Panc1 (cell line): ENCODE measurements around the gene PRPSAP2. TPM values are rescaled to one million over a fixed set of nuclear protein-coding genes. Genes with fewer than 3 reads are reported as not detected.
"Not testable (repeated sequence)": the region's sequence is repeated elsewhere in the genome, so short reads cannot be mapped to it uniquely, and the experiment has no call there.

Source experiments
- ATAC-seq: fragments of 200-7000 bp; cut with Tn5 transposase; 2 replicates; pipeline ENCODE4 v1.9.1; 2020; ENCODE audit warnings: mild to moderate bottlenecking, moderate library complexity
- BruUV-seq: library from RNA; stranded (reverse); fragments of 400-500 nt; replicated peaks from 2 replicates; lab custom pipeline; 2021; lab: Mats Ljungman, UMichigan
- CTCF ChIA-PET: fragments of 300-600 bp; sonication (Branson Sonifier 250); formaldehyde crosslinking; loops from one replicate; lab custom pipeline; 2022; ENCODE audit warnings: antibody characterized with exemption; lab: Charles Lee
- POLR2A ChIA-PET: fragments of 300-600 bp; sonication (Branson Sonifier 250); formaldehyde crosslinking; loops from one replicate; lab custom pipeline; 2022; ENCODE audit warnings: antibody characterized with exemption; lab: Charles Lee
- DNase-seq: peaks from one replicate; pipeline ENCODE4 v3.0.0-alpha.2; 2010; ENCODE audit warnings: low read depth, low spot score
- H3K27ac ChIP-seq: 2 replicates; pipeline ENCODE4 v1.5.1; 2011; ENCODE audit warnings: mild to moderate bottlenecking, low read length, inconsistent platforms
- H3K27me3 ChIP-seq: fragments of 200-500 bp; sonication (Bioruptor generic); 2 replicates; pipeline ENCODE4 v1.6.0; 2014; ENCODE audit warnings: low read length, inconsistent platforms; ENCODE audit not compliant: control insufficient read depth, insufficient read depth
- H3K36me3 ChIP-seq: fragments of 200-500 bp; sonication (Bioruptor generic); 2 replicates; pipeline ENCODE4 v1.5.1; 2014; ENCODE audit warnings: inconsistent platforms, mild to moderate bottlenecking, low read length, moderate library complexity; ENCODE audit not compliant: control insufficient read depth, insufficient read depth
- H3K4me1 ChIP-seq: 2 replicates; pipeline ENCODE4 v1.5.1; 2011; ENCODE audit warnings: inconsistent platforms, mild to moderate bottlenecking, low read length, moderate library complexity; ENCODE audit not compliant: control insufficient read depth, insufficient read depth
- H3K4me3 ChIP-seq, 2 experiments: 2 replicates each; pipeline ENCODE4 v1.5.1; 2011 to 2012; ENCODE audit warnings: low read depth in 2 of 2, low read length in 2 of 2, mild to moderate bottlenecking in 2 of 2, inconsistent platforms in 1 of 2, moderate library complexity in 1 of 2
- H3K9me3 ChIP-seq: fragments of 200-500 bp; sonication (Bioruptor generic); 2 replicates; pipeline ENCODE4 v1.5.1; 2014; ENCODE audit warnings: low read depth, mild to moderate bottlenecking, inconsistent platforms, low read length, moderate library complexity; ENCODE audit not compliant: control insufficient read depth, insufficient read depth
- POLR2AphosphoS5 ChIP-seq: IDR thresholded peaks from 2 replicates; pipeline ENCODE4 v1.6.1; 2012; ENCODE audit warnings: mild to moderate bottlenecking, low read depth, low read length, moderate library complexity
- SIN3A ChIP-seq: IDR thresholded peaks from 2 replicates; pipeline ENCODE4 v1.6.1; 2012; ENCODE audit warnings: low read depth, mild to moderate bottlenecking, low read length, moderate library complexity, borderline replicate concordance; ENCODE audit not compliant: insufficient read depth
- TCF7L2 ChIP-seq: IDR thresholded peaks from 2 replicates; pipeline ENCODE4 v1.6.1; 2011; ENCODE audit warnings: mild to moderate bottlenecking, low read depth, low read length, inconsistent platforms
- in situ Hi-C: cut with HindIII; loops from 2 replicates; pipeline ENCODE4 v1.10.0; 2016; ENCODE audit warnings: low sequenced_read_pairs, low pct_unique_long_range_greater_than_20kb
- intact Hi-C: fragments of 100-400 bp; cut with micrococcal nuclease; formaldehyde crosslinking; loops from one replicate; pipeline ENCODE4 v1.10.0; 2022; ENCODE audit not compliant: unreplicated experiment
- total RNA-seq: library from RNA; stranded (reverse); gene quantifications from one replicate; pipeline ENCODE4 v1.2.1, GENCODE V29; 2021; ENCODE audit not compliant: unreplicated experiment
- TF ChIP-seq, protein P1 (sequence below): fragments of 450-650 bp; IDR thresholded peaks from 2 replicates; pipeline ENCODE4 v1.5.1; 2017; ENCODE audit warnings: mild to moderate bottlenecking
- TF ChIP-seq, protein P2 (sequence below), 2 experiments: IDR thresholded peaks; 2 replicates each; pipeline ENCODE4 v1.6.1; 2011 to 2012; ENCODE audit warnings: low read depth in 2 of 2, control low read depth in 1 of 2, low read length in 1 of 2, mild to moderate bottlenecking in 1 of 2, moderate library complexity in 1 of 2; ENCODE audit not compliant: insufficient read depth in 1 of 2

Gene PRPSAP2
- total RNA-seq, 1 experiment from 2014 or later: 25.3 TPM

DNA sequence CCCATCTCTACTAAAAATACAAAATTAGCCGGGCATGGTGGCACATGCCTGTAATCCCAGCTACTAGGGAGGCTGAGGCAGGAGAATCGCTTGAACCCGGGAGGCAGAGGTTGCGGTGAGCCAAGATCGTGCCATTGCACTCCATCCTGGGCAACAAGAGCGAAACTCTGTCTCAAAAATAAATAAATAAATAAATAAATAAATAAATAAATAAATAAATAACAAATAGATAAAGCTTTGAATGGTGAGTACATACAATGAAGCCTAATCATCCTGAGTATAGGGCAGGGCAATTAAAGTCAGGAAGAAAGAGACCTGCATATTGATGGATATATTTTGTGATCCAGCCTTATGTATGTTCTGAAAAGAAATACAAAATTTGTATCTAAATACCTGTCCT is 98.1 kb downstream of the PRPSAP2 start:
- CTCF ChIA-PET: not testable (repeated sequence)

DNA sequence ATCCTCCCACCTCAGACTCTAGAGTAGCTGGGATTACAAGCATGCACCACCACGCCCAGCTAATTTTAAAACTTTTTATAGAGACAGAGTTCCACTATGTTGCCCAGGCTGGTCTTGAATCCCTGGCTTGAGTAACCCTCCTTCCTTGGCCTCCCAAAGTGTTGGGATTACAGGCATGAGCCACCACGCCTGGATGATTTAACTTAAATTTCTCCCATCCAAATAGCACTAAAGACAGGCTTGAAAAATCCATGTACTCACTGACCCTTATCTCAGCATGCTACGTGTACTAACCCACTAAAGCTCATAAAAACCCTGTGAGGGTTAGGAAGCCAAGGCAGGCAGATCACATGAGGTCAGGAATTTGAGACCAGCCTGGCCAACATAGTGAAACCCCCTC is 98.7 kb downstream of the PRPSAP2 start:
- no peaks in the 10 kb centered on the region for H3K27me3 ChIP-seq
- no peak overlapping the region for H3K27ac ChIP-seq
- ATAC-seq (no peak), DNase-seq (no peak)
- POLR2A ChIA-PET: no interaction called here
- TF ChIP-seq, protein P1, sequence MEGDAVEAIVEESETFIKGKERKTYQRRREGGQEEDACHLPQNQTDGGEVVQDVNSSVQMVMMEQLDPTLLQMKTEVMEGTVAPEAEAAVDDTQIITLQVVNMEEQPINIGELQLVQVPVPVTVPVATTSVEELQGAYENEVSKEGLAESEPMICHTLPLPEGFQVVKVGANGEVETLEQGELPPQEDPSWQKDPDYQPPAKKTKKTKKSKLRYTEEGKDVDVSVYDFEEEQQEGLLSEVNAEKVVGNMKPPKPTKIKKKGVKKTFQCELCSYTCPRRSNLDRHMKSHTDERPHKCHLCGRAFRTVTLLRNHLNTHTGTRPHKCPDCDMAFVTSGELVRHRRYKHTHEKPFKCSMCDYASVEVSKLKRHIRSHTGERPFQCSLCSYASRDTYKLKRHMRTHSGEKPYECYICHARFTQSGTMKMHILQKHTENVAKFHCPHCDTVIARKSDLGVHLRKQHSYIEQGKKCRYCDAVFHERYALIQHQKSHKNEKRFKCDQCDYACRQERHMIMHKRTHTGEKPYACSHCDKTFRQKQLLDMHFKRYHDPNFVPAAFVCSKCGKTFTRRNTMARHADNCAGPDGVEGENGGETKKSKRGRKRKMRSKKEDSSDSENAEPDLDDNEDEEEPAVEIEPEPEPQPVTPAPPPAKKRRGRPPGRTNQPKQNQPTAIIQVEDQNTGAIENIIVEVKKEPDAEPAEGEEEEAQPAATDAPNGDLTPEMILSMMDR: no peak
- TF ChIP-seq TCF7L2: no peak
- H3K4me1 ChIP-seq: peaks cover 4% of the 10 kb centered on the region; the same call in 1 of the 2 replicates
- CTCF ChIA-PET: no interaction called here
- intact Hi-C loops (no loop called here), in situ Hi-C loops (no loop called here)
- no peaks in the 10 kb centered on the region for H3K9me3 ChIP-seq
- H3K4me3 ChIP-seq: no peak overlapping the region
- no TSS peak for BruUV-seq
- no peaks in the 10 kb centered on the region for H3K36me3 ChIP-seq

More for the DNA sequence above, 98.1 kb downstream of the PRPSAP2 start:
- H3K36me3 ChIP-seq, DNase-seq, H3K4me1 ChIP-seq, in situ Hi-C loops, ATAC-seq, H3K9me3 ChIP-seq, H3K27ac ChIP-seq, intact Hi-C loops, H3K27me3 ChIP-seq, H3K4me3 ChIP-seq, POLR2A ChIA-PET, BruUV-seq: not testable (repeated sequence)

DNA sequence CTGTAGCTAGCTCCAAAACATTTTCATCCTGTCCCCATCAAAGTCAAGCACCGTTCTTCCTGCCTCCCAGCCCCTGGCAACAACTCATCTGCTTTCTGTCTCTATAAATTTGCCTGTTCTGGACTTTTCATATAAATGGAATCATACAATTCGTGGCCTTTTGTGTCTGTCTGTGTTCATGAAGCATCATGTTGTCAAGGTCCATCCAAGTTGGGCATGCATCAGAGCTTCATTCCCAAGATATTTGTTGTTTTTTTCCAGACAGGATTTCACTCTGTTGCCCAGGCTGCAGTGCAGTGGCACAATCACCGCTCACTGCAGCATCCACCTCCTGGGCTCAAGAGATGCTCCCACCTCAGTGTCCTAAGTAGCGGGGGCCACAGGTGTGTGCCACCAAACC is 99.9 kb downstream of the PRPSAP2 start:
- no peak overlapping the region for H3K4me3 ChIP-seq
- POLR2A ChIA-PET: no interaction called here
- no peaks in the 10 kb centered on the region for H3K27me3 ChIP-seq
- no peaks in the 10 kb centered on the region for H3K36me3 ChIP-seq
- CTCF ChIA-PET: no interaction called here
- H3K27ac ChIP-seq: no peak overlapping the region
- in situ Hi-C loops (no loop called here), intact Hi-C loops (no loop called here)
- TF ChIP-seq, protein P2, sequence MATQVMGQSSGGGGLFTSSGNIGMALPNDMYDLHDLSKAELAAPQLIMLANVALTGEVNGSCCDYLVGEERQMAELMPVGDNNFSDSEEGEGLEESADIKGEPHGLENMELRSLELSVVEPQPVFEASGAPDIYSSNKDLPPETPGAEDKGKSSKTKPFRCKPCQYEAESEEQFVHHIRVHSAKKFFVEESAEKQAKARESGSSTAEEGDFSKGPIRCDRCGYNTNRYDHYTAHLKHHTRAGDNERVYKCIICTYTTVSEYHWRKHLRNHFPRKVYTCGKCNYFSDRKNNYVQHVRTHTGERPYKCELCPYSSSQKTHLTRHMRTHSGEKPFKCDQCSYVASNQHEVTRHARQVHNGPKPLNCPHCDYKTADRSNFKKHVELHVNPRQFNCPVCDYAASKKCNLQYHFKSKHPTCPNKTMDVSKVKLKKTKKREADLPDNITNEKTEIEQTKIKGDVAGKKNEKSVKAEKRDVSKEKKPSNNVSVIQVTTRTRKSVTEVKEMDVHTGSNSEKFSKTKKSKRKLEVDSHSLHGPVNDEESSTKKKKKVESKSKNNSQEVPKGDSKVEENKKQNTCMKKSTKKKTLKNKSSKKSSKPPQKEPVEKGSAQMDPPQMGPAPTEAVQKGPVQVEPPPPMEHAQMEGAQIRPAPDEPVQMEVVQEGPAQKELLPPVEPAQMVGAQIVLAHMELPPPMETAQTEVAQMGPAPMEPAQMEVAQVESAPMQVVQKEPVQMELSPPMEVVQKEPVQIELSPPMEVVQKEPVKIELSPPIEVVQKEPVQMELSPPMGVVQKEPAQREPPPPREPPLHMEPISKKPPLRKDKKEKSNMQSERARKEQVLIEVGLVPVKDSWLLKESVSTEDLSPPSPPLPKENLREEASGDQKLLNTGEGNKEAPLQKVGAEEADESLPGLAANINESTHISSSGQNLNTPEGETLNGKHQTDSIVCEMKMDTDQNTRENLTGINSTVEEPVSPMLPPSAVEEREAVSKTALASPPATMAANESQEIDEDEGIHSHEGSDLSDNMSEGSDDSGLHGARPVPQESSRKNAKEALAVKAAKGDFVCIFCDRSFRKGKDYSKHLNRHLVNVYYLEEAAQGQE (IDR thresholded peaks at IDR 0.05; ENCODE audit: insufficient read depth in 1 of 2, low read depth in 2 of 2, low read length in 1 of 2): no peak
- TF ChIP-seq, protein P1: no peak
- TF ChIP-seq POLR2AphosphoS5: no peak
- TF ChIP-seq SIN3A: no peak
- no peak for TF ChIP-seq TCF7L2
- H3K4me1 ChIP-seq: peaks cover 4% of the 10 kb centered on the region; the same call in 1 of the 2 replicates
- DNase-seq: no peak
- H3K9me3 ChIP-seq: no peaks in the 10 kb centered on the region
- ATAC-seq: no peak
- no TSS peak for BruUV-seq
